Gastrocnemius medialis (tissue), 4 donors: Measurements from ENCODE around the gene ZNF407.

Experiments used
- CTCF ChIP-seq, 5 experiments: fragments of 450-650 bp in 3 of 5; fragments of 200-600 bp in 2 of 5; sonication (generic) in 2 of 5; IDR thresholded peaks in 4 of 5; conservative IDR thresholded peaks in 1 of 5; 1 replicate in 4 of 5; 2 replicates in 1 of 5; pipeline ENCODE4 v1.5.1; 2016 to 2019; ENCODE audit warnings: antibody characterized with exemption in 5 of 5, mild to moderate bottlenecking in 3 of 5, moderate library complexity in 3 of 5
- POLR2A ChIP-seq, 2 donors: fragments of 450-650 bp; IDR thresholded peaks; one replicate each; pipeline ENCODE4 v1.6.1; 2017; ENCODE audit warnings: antibody characterized with exemption in 2 of 2, mild to moderate bottlenecking in 2 of 2, moderate library complexity in 2 of 2

- no peak for TF ChIP-seq POLR2A (IDR thresholded peaks at IDR 0.05)
- TF ChIP-seq CTCF (IDR thresholded peaks at IDR 0.05 in 4 of 5, conservative IDR thresholded peaks at IDR 0.05 in 1 of 5) = no peak
Observed at GRCh38 chr18:74622072-74622471, 24.4 kb downstream of the ZNF407 start.
